Mononuclear cell (primary cell): ENCODE results near the gene TRPC3. TPM values are rescaled to one million over a fixed set of nuclear protein-coding genes. Genes with fewer than 3 reads are reported as not detected.

Experiments used
- H3K27me3 ChIP-seq: 2 replicates; pipeline ENCODE4 v1.6.0; 2011; ENCODE audit warnings: low read length, control low read depth; ENCODE audit not compliant: insufficient read depth
- H3K4me1 ChIP-seq: 2 replicates; pipeline ENCODE4 v1.5.1; 2011; ENCODE audit warnings: mild to moderate bottlenecking, low read length, control low read depth; ENCODE audit not compliant: insufficient read depth
- H3K4me3 ChIP-seq: 2 replicates; pipeline ENCODE4 v1.5.1; 2011; ENCODE audit warnings: mild to moderate bottlenecking, low read length, moderate library complexity
- H3K9me3 ChIP-seq: 2 replicates; pipeline ENCODE4 v1.5.1; 2011; ENCODE audit warnings: low read depth, mild to moderate bottlenecking, control low read depth, low read length
- total RNA-seq: library from RNA; depleted of rRNA; stranded (reverse); fragments of >200 nt; gene quantifications from one replicate; pipeline ENCODE4 v1.2.3, GENCODE V29; 2012

The TRPC3 gene
- total RNA-seq, 1 donor = 0.31 TPM

- peak within 1 kb of the TSS; percentile 86 for H3K4me3 ChIP-seq
- no peaks in the 10 kb centered on the region for H3K9me3 ChIP-seq
- peaks cover 8% of the 10 kb centered on the region for H3K4me1 ChIP-seq
- peaks cover 12% of the 10 kb centered on the region for H3K27me3 ChIP-seq
These were observed 81.7 kb downstream of the TRPC3 start, which contains the start of gene BBS7 for GRCh38 chr4:121869841-121870822. Gene BBS7, minus strand, starts transcription at chr4:121870474. Its CDS starts 161 bp downstream, at chr4:121870313.

GRCh38 chr4:121863799-121864198 lies 88.1 kb downstream of the TRPC3 start:
- Histone ChIP-seq H3K4me3 (no peak overlapping the region), H3K4me1 (no peaks in the 10 kb centered on the region), H3K9me3 (no peaks in the 10 kb centered on the region), H3K27me3 (no peaks in the 10 kb centered on the region)

- H3K4me1 ChIP-seq = no peaks in the 10 kb centered on the region
- no peak overlapping the region for H3K4me3 ChIP-seq
- H3K27me3 ChIP-seq = no peaks in the 10 kb centered on the region
- no peaks in the 10 kb centered on the region for H3K9me3 ChIP-seq
These were observed 90.4 kb downstream of the TRPC3 start for GRCh38 chr4:121861426-121861825.

- Histone ChIP-seq H3K4me3 (no peak overlapping the region), H3K4me1 (no peaks in the 10 kb centered on the region), H3K27me3 (no peaks in the 10 kb centered on the region), H3K9me3 (no peaks in the 10 kb centered on the region)
These were observed 91.7 kb downstream of the TRPC3 start for GRCh38 chr4:121860121-121860520.

GRCh38 chr4:121851354-121851753 lies 100.5 kb downstream of the TRPC3 start:
- no peaks in the 10 kb centered on the region for H3K4me1 ChIP-seq
- H3K9me3 ChIP-seq = no peaks in the 10 kb centered on the region
- no peak overlapping the region for H3K4me3 ChIP-seq
- no peaks in the 10 kb centered on the region for H3K27me3 ChIP-seq

- Histone ChIP-seq H3K4me1 (no peaks in the 10 kb centered on the region), H3K9me3 (no peaks in the 10 kb centered on the region), H3K4me3 (no peak overlapping the region), H3K27me3 (no peaks in the 10 kb centered on the region)
These were observed 105.2 kb downstream of the TRPC3 start for GRCh38 chr4:121846662-121847061.

- Histone ChIP-seq H3K9me3 (no peaks in the 10 kb centered on the region), H3K27me3 (no peaks in the 10 kb centered on the region), H3K4me1 (no peaks in the 10 kb centered on the region), H3K4me3 (no peak overlapping the region)
These were observed 109.0 kb downstream of the TRPC3 start for GRCh38 chr4:121842862-121843261.

- H3K9me3 ChIP-seq = no peaks in the 10 kb centered on the region
- no peaks in the 10 kb centered on the region for H3K27me3 ChIP-seq
- no peak overlapping the region for H3K4me3 ChIP-seq
- no peaks in the 10 kb centered on the region for H3K4me1 ChIP-seq
These were observed 113.7 kb downstream of the TRPC3 start for GRCh38 chr4:121838136-121838535.

GRCh38 chr4:121829511-121829910 lies 122.3 kb downstream of the TRPC3 start:
- Histone ChIP-seq H3K27me3 (no peaks in the 10 kb centered on the region), H3K9me3 (no peaks in the 10 kb centered on the region), H3K4me3 (no peak overlapping the region), H3K4me1 (no peaks in the 10 kb centered on the region)

Other genes with a start within 250 kb of the TRPC3 start
- gene SMIM43, start 186.9 kb downstream of the TRPC3 start, total RNA-seq = not detected
- 81.5 TPM for gene EXOSC9, start 150.7 kb downstream of the TRPC3 start, total RNA-seq
- gene CCNA2, start 128.2 kb downstream of the TRPC3 start, total RNA-seq = 0.73 TPM
- gene BBS7, start 81.6 kb downstream of the TRPC3 start, total RNA-seq = 2.2 TPM
- gene BLTP1, start 200.3 kb upstream of the TRPC3 start, total RNA-seq = 243 TPM